ENCODE measurements around the gene RNF113B. TPM values are rescaled to one million over a fixed set of nuclear protein-coding genes. Genes with fewer than 3 reads are reported as not detected.
A peak's percentile ranks its signal among the peaks of the same experiment; 100 is the strongest.

Gene RNF113B
- total and polyA plus RNA-seq, 2 of the 13 experiments (the other 11 are each of a cell fraction or from before 2014, with no cell fraction given): not detected

- TF ChIP-seq REST (IDR thresholded peaks at IDR 0.05; ENCODE audit: borderline replicate concordance in 1 of 2, low read depth in 1 of 2, low read length in 2 of 2) (no peak), SMC3 (IDR thresholded peaks at IDR 0.05; ENCODE audit: low read length) (peak; percentile 36), ZNF878 (CRISPR knock-in tag; IDR thresholded peaks at IDR 0.05) (no peak), ZNF766 (CRISPR knock-in tag; IDR thresholded peaks at IDR 0.05; ENCODE audit: borderline replicate concordance) (no peak), NCOA2 (CRISPR knock-in tag; IDR thresholded peaks at IDR 0.05) (peak; percentile 51; the same call in 1 of the 2 replicates), DMTF1 (CRISPR knock-in tag; IDR thresholded peaks at IDR 0.05) (no peak), HDAC1 (CRISPR knock-in tag; IDR thresholded peaks at IDR 0.05) (peak; percentile 24; the same call in 1 of the 2 replicates), ZKSCAN5 (CRISPR knock-in tag; IDR thresholded peaks at IDR 0.05) (no peak), MBD4 (IDR thresholded peaks at IDR 0.05; ENCODE audit: borderline replicate concordance, low read length) (no peak), ZNF296 (CRISPR knock-in tag; conservative IDR thresholded peaks at IDR 0.05) (no peak), CTCF (CRISPR knock-in tag; IDR thresholded peaks at IDR 0.05) (peak; percentile 36; the same call in 1 of the 2 replicates), MAFG (CRISPR knock-in tag; IDR thresholded peaks at IDR 0.05) (no peak), ZNF446 (CRISPR knock-in tag; IDR thresholded peaks at IDR 0.05) (no peak), BORCS8-MEF2B (CRISPR knock-in tag; IDR thresholded peaks at IDR 0.05) (0 out of 2 replicates have a peak, but pooled peaks have one; percentile 22), WIZ (CRISPR knock-in tag; IDR thresholded peaks at IDR 0.05) (no peak), STAG1 (CRISPR knock-in tag; IDR thresholded peaks at IDR 0.05) (peak; percentile 39), HOXD1 (CRISPR knock-in tag; IDR thresholded peaks at IDR 0.05) (no peak), ZBTB21 (CRISPR knock-in tag; IDR thresholded peaks at IDR 0.05) (no peak), TCF7L2 (IDR thresholded peaks at IDR 0.05; ENCODE audit: low read depth, low read length) (no peak), TOPORS (CRISPR knock-in tag; IDR thresholded peaks at IDR 0.05) (no peak), ZNF598 (CRISPR knock-in tag; IDR thresholded peaks at IDR 0.05; ENCODE audit: borderline replicate concordance) (no peak), CREBL2 (CRISPR knock-in tag; IDR thresholded peaks at IDR 0.05; ENCODE audit: borderline replicate concordance) (no peak), SIX4 (CRISPR knock-in tag; IDR thresholded peaks at IDR 0.05) (0 out of 2 replicates have a peak, but pooled peaks have one; percentile 12), NR2F6 (IDR thresholded peaks at IDR 0.05) (peak; percentile 22; the same call in 1 of the 2 replicates), NR2F6 (CRISPR knock-in tag; IDR thresholded peaks at IDR 0.05) (peak; percentile 45), SATB2 (CRISPR knock-in tag; IDR thresholded peaks at IDR 0.05) (no peak)
Measured at GRCh38 chr13:98144801-98145350, 32.2 kb downstream of the RNF113B start (continued).
